Neural crest cell (in vitro differentiated cells): Measurements from ENCODE around the gene KARS1. TPM values are rescaled to one million over a fixed set of nuclear protein-coding genes. Genes with fewer than 3 reads are reported as not detected.

Source experiments
- DNase-seq: peaks from one replicate; pipeline ENCODE4 v3.0.0; 2021; ENCODE audit warnings: low read depth, mixed read lengths, low spot score
- H3K27ac Mint-ChIP-seq: one replicate; pipeline ENCODE4 v1.8.0; 2021; ENCODE audit warnings: mild to moderate bottlenecking, mixed read lengths; ENCODE audit not compliant: unreplicated experiment
- H3K27me3 Mint-ChIP-seq: 2 replicates; pipeline ENCODE4 v1.8.0; 2021; ENCODE audit warnings: low read depth, mild to moderate bottlenecking, mixed read lengths
- H3K36me3 Mint-ChIP-seq: 2 replicates; pipeline ENCODE4 v1.8.0; 2021; ENCODE audit warnings: low read depth, mild to moderate bottlenecking, mixed read lengths
- H3K4me1 Mint-ChIP-seq: 2 replicates; pipeline ENCODE4 v1.8.0; 2021; ENCODE audit warnings: mixed read lengths
- H3K4me3 Mint-ChIP-seq: one replicate; pipeline ENCODE4 v1.8.0; 2021; ENCODE audit warnings: mild to moderate bottlenecking, mixed read lengths
- H3K9me3 Mint-ChIP-seq: 2 replicates; pipeline ENCODE4 v1.8.0; 2021; ENCODE audit warnings: mixed read lengths
- total RNA-seq: library from RNA; stranded (reverse); gene quantifications from 2 replicates; pipeline ENCODE4 v1.2.1, GENCODE V29; 2021
- TF ChIP-seq, protein P1 (sequence below): fragments of 200-600 bp; sonication (generic); conservative IDR thresholded peaks from 2 replicates; pipeline ENCODE4 v1.5.0; 2021; ENCODE audit warnings: antibody characterized with exemption, mild to moderate bottlenecking

KARS1 gene
- total RNA-seq, 1 donor from 2014 or later = 161 TPM

DNA sequence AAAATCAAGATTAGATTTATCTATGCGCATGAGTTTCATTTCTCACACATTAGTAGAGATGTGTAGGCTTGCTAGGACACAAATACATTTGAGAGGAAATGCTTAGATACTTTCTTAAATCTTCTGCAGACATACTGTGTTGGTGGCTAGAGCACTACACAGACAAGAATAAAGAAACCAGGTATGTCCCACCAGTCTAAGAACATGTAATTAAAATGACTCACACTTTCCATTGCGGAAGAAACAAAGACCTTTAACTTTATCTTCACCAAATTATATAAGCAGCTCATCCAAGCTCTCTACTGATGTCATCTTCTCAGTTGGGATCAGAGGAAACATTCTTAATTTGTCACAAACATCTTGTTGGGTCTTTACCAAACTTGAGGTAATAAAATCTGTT is 68.7 kb downstream of the KARS1 start:
- Mint-ChIP-seq H3K27ac (no peak overlapping the region), H3K4me3 (no peak overlapping the region), H3K36me3 (peaks cover 5% of the 10 kb centered on the region), H3K9me3 (no peaks in the 10 kb centered on the region), H3K27me3 (no peaks in the 10 kb centered on the region), H3K4me1 (no peaks in the 10 kb centered on the region)
- TF ChIP-seq, protein P1, sequence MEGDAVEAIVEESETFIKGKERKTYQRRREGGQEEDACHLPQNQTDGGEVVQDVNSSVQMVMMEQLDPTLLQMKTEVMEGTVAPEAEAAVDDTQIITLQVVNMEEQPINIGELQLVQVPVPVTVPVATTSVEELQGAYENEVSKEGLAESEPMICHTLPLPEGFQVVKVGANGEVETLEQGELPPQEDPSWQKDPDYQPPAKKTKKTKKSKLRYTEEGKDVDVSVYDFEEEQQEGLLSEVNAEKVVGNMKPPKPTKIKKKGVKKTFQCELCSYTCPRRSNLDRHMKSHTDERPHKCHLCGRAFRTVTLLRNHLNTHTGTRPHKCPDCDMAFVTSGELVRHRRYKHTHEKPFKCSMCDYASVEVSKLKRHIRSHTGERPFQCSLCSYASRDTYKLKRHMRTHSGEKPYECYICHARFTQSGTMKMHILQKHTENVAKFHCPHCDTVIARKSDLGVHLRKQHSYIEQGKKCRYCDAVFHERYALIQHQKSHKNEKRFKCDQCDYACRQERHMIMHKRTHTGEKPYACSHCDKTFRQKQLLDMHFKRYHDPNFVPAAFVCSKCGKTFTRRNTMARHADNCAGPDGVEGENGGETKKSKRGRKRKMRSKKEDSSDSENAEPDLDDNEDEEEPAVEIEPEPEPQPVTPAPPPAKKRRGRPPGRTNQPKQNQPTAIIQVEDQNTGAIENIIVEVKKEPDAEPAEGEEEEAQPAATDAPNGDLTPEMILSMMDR = no peak
- no peak for DNase-seq

DNA sequence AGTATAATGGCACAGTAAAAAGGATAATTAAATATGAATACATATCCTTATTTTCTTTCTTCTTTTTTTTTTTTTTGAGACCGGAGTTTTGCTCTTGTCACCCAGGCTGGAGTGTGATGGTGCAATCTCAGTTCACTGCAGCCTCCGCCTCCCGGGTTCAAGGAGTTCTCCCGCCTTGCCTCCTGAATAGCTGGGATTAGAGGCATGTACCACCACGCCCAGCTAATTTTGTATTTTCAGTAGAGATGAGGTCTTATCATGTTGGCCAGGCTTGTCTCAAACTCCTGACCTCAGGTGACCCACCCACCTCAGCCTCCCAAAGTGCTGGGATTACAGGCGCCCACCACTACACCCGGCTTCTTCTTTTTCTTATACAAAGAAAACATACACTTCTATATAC is 69.3 kb downstream of the KARS1 start:
- H3K27ac Mint-ChIP-seq = no peak overlapping the region
- no peak overlapping the region for H3K4me3 Mint-ChIP-seq
- peaks cover 5% of the 10 kb centered on the region for H3K36me3 Mint-ChIP-seq
- TF ChIP-seq, protein P1 = no peak
- no peaks in the 10 kb centered on the region for H3K4me1 Mint-ChIP-seq
- no peaks in the 10 kb centered on the region for H3K27me3 Mint-ChIP-seq
- H3K9me3 Mint-ChIP-seq = no peaks in the 10 kb centered on the region
- no peak for DNase-seq

Other genes starting within 250 kb of the KARS1 start
- gene CFDP1, start 214.2 kb downstream of the KARS1 start, total RNA-seq = 99.8 and 103 TPM in 2 replicates
- 50.5 and 56.4 TPM in 2 replicates for gene TMEM170A, start 183.0 kb downstream of the KARS1 start, total RNA-seq
- gene CHST6, start 152.2 kb downstream of the KARS1 start, total RNA-seq = 22.4 and 23.1 TPM in 2 replicates
- 1.3 and 1.5 TPM in 2 replicates for gene CHST5, start 111.6 kb downstream of the KARS1 start, total RNA-seq
- gene TMEM231, start 91.4 kb downstream of the KARS1 start, total RNA-seq = 25.8 and 27.5 TPM in 2 replicates
- 83.0 and 87.0 TPM in 2 replicates for gene GABARAPL2, start 81.3 kb downstream of the KARS1 start, total RNA-seq
- 78.7 and 82.6 TPM in 2 replicates for gene ADAT1, start 24.4 kb downstream of the KARS1 start, total RNA-seq
- gene TERF2IP, start 108 bp upstream of the KARS1 start, total RNA-seq = 47.2 and 50.2 TPM in 2 replicates
- gene CPHXL2, start 29.3 kb upstream of the KARS1 start, total RNA-seq = not detected in 2 replicates
- not detected in 2 replicates for gene DUXB, start 53.8 kb upstream of the KARS1 start, total RNA-seq
- gene CPHXL, start 78.8 kb upstream of the KARS1 start, total RNA-seq = not detected in 2 replicates